ENCODE results near the gene GIGYF2.

DNA sequence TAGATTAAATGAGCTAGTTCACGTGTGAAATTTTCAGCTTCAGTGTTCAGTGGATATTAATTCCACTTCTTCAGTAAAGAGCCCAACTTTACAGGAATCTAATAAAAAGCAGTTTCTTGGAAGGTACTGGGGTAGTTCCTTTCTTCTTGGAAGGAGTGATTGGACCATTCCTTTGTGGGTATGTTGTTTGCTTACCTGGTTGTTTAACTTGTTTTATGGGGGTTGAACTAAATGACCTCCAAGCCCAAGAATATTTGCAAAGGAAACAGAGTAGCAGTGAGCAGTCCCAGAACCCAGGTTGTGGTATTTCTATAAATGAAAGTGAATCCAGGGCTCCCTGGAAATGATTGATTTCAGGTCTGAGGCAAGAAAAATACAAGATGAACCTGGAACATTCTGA lies 47.8 kb downstream of the GIGYF2 start:
- TF ChIP-seq CTCF (IDR thresholded peaks at IDR 0.05) (no peak), ZFX (IDR thresholded peaks at IDR 0.05; ENCODE audit: borderline replicate concordance) (no peak)
